ENCODE measurements around the gene IGLL1.
"Not testable (repeated sequence)": the region's sequence is repeated elsewhere in the genome, so short reads cannot be mapped to it uniquely, and the experiment has no call there.

Gene IGLL1

DNA sequence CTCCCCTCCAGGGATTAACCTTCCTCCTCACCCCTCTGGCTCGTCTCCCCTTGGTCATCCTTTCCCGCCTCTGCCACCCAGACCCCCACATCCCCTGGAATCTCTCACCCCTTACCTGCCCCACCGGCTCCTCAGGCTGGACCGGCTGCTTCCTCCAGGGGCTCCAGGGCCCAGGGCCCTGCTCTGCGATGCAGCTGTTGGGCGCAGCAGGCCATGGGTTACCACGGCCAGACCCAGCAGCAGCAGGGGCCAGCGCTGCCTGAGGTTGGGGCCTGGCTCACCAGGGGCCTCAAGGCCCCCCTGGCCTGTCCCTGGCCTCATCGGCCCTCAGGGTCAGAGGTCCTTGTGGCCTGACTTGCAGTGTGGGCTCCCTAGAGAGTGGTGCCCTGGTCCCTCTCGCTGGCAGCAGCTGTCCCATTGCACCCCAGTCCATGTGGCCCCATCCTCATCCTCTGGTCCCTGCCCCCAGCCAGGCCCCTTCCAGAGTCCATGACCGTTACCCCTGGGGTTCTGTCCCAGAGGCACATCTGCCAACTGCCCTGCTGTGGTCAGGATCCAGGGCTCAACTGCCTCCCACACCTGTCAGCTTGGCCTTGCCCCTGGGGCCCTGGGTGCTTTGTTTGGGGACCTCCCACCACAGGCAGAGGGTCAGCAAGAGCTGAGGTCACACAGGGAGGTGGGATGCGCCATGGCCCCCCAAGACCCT lies at the start of gene IGLL1:
TSS of gene IGLL1 (minus strand) at position 421 of the 706 bp plus-strand sequence. CDS start at position 321, 100 bp downstream.
- FAIRE-seq (no peak), DNase-seq (ENCODE audit: insufficient read length, low spot score) (no peak)
- TF ChIP-seq, protein P1, sequence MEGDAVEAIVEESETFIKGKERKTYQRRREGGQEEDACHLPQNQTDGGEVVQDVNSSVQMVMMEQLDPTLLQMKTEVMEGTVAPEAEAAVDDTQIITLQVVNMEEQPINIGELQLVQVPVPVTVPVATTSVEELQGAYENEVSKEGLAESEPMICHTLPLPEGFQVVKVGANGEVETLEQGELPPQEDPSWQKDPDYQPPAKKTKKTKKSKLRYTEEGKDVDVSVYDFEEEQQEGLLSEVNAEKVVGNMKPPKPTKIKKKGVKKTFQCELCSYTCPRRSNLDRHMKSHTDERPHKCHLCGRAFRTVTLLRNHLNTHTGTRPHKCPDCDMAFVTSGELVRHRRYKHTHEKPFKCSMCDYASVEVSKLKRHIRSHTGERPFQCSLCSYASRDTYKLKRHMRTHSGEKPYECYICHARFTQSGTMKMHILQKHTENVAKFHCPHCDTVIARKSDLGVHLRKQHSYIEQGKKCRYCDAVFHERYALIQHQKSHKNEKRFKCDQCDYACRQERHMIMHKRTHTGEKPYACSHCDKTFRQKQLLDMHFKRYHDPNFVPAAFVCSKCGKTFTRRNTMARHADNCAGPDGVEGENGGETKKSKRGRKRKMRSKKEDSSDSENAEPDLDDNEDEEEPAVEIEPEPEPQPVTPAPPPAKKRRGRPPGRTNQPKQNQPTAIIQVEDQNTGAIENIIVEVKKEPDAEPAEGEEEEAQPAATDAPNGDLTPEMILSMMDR (IDR thresholded peaks at IDR 0.05; ENCODE audit: insufficient read depth, missing control alignments) = no peak

- not testable (repeated sequence) for DNase-seq (ENCODE audit: insufficient read length, low spot score); FAIRE-seq
Observed at GRCh38 chr22:23628056-23628743, 48.1 kb upstream of the IGLL1 start.

GRCh38 chr22:23627401-23628055 lies 47.4 kb upstream of the IGLL1 start:
- FAIRE-seq; DNase-seq (ENCODE audit: insufficient read length, low spot score): not testable (repeated sequence)
- TF ChIP-seq, protein P1 (IDR thresholded peaks at IDR 0.05; ENCODE audit: insufficient read depth, missing control alignments) = peak; percentile 48

DNA sequence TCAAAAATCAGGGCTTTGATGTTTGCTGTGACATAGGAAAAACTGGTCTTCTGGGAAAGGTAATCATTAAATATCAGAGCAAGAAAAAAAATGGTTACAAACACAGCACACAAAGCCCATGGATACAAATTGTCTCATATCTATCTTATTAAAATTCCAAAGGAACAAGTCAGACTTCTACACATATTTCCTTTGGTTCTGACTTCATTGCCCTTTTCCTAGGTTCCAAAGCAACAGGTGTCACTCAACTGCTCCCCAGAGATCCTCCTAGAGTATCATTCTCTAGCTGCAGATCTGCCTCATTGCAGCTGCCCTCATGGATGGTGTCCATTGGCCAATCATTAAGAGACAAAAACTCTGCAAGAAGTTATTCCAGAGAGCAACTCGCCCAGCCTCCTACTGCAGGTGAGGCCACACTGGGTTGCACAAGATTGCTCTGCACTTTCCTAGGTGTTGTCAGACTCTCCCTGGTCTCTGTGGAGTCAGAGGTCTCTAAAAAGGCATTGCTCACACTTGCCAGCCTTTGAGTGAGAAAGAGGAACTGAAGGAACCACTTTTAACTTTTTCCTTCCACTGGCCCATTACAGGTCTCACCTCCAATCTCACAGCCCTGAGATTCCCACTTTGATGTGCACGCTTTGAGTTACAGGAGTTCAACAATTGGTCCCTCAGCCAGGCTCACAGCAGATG lies 46.3 kb upstream of the IGLL1 start:
- FAIRE-seq (no peak), DNase-seq (ENCODE audit: insufficient read length, low spot score) (no peak)
- TF ChIP-seq, protein P1 (IDR thresholded peaks at IDR 0.05; ENCODE audit: insufficient read depth, missing control alignments) = no peak

DNA sequence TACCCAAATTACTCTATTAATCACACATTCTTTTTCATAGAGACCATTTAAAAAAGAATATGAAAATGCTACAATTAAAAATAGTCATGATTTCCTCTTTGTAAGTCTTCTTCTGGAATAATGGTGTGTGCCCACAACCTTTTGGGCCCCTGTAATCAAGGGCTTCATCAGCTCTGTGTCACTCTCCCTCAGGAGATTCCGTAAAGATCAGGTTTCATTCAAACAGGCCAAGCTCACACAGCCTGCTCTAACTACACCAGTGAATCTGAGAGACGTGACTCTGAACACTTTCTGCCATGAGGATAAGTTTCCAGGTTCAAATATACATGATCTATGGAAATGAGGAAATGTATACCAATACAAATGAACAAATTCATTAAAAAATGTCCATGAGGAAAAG lies 42.5 kb upstream of the IGLL1 start:
- FAIRE-seq = no peak
- DNase-seq (ENCODE audit: insufficient read length, low spot score) = no peak
- TF ChIP-seq, protein P1 (IDR thresholded peaks at IDR 0.05; ENCODE audit: insufficient read depth, missing control alignments) = no peak

DNA sequence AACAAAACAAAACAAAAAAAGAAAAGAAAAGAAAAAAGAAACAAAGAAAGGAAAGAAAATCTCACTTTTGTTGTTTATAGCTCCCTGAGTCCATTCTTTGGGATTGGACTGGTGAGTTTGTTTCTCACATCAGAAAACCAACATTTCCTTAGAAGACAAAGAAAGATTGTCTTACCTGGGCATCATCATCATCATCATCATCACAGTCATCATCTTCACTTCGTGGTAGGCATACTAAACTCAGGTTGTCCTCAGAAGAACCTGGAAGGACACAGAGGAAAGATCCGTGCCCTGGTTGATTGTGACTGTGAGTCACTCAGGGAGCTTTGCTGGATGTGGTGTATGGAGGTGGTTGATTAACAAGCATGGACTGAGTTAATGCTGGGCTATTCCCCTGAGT lies 41.8 kb upstream of the IGLL1 start:
- DNase-seq (ENCODE audit: insufficient read length, low spot score); FAIRE-seq: not testable (repeated sequence)

GRCh38 chr22:23621082-23621780 lies 41.1 kb upstream of the IGLL1 start:
- TF ChIP-seq, protein P1 (IDR thresholded peaks at IDR 0.05; ENCODE audit: insufficient read depth, missing control alignments) = no peak
- FAIRE-seq (no peak), DNase-seq (ENCODE audit: insufficient read length, low spot score) (no peak)

Measured in D721Med (cell line).